K562 (cell line): ENCODE measurements around the gene PRDM8. TPM values are rescaled to one million over a fixed set of nuclear protein-coding genes. Genes with fewer than 3 reads are reported as not detected.

ENCODE experiments used
- ARID1B ChIP-seq: fragments of 450-650 bp; IDR thresholded peaks from 2 replicates; pipeline ENCODE4 v1.6.1; 2016; ENCODE audit warnings: antibody characterized with exemption, mild to moderate bottlenecking, inconsistent platforms
- EHMT2 ChIP-seq: fragments of 450-650 bp; IDR thresholded peaks from 2 replicates; pipeline ENCODE4 v1.6.1; 2018; ENCODE audit warnings: antibody characterized with exemption
- ILK ChIP-seq: fragments of 450-650 bp; IDR thresholded peaks from 2 replicates; pipeline ENCODE4 v1.6.1; 2016; ENCODE audit warnings: missing genetic modification characterization, low read depth, mild to moderate bottlenecking, missing compliant biosample characterization, moderate library complexity, borderline replicate concordance
- NCOA2 ChIP-seq, 2 experiments: fragments of 450-650 bp; IDR thresholded peaks; 2 replicates each; pipeline ENCODE4 v1.6.1; 2018; ENCODE audit warnings: mild to moderate bottlenecking in 2 of 2, moderate library complexity in 1 of 2; ENCODE audit not compliant: partially characterized antibody in 2 of 2
- PTTG1 ChIP-seq: fragments of 450-650 bp; IDR thresholded peaks from 2 replicates; pipeline ENCODE4 v1.6.1; 2016; ENCODE audit warnings: low read depth, mild to moderate bottlenecking, missing genetic modification characterization, missing compliant biosample characterization
- REST ChIP-seq, 2 experiments: fragments of 450-650 bp; formaldehyde crosslinking in 1 of 2; IDR thresholded peaks; 2 replicates each; pipeline versions ENCODE4 v1.4.0 to v1.6.1; 2014 to 2020; ENCODE audit warnings: mild to moderate bottlenecking in 2 of 2, borderline replicate concordance in 1 of 2, low read depth in 1 of 2
- SIN3A ChIP-seq, 2 experiments: fragments of 150-350 bp in 1 of 2; IDR thresholded peaks; 2 replicates each; pipeline ENCODE4 v1.6.1; 2011 to 2016; ENCODE audit warnings: borderline replicate concordance in 2 of 2, low read depth in 2 of 2, low read length in 2 of 2, mild to moderate bottlenecking in 2 of 2, moderate library complexity in 2 of 2; ENCODE audit not compliant: control insufficient read depth in 1 of 2
- SMAD1 ChIP-seq: fragments of 150-350 bp; IDR thresholded peaks from 2 replicates; pipeline ENCODE4 v1.6.1; 2014; ENCODE audit warnings: low read length, low read depth; ENCODE audit not compliant: partially characterized antibody
- TCF3 ChIP-seq: sonication (generic); formaldehyde crosslinking; IDR thresholded peaks from 2 replicates; pipeline ENCODE4 v1.4.0; 2020; ENCODE audit warnings: mild to moderate bottlenecking, missing genetic modification reagents
- USF1 ChIP-seq: sonication (generic); formaldehyde crosslinking; IDR thresholded peaks from 2 replicates; pipeline ENCODE4 v1.9.0; 2022; ENCODE audit warnings: mild to moderate bottlenecking, missing genetic modification reagents
- ZBTB11 ChIP-seq, 3 experiments: fragments of 200-800 bp in 1 of 3; fragments of 250-450 bp in 1 of 3; fragments of 450-650 bp in 1 of 3; sonication (Bioruptor Pico) in 1 of 3; sonication (Bioruptor generic) in 1 of 3; formaldehyde crosslinking in 1 of 3; IDR thresholded peaks; 2 replicates each; pipeline versions ENCODE4 v1.6.1 to v1.8.0; 2016 to 2022; ENCODE audit warnings: mild to moderate bottlenecking in 2 of 3, missing genetic modification characterization in 2 of 3, missing compliant biosample characterization in 1 of 3, moderate library complexity in 1 of 3
- ZFP30 ChIP-seq: fragments of 250-450 bp; sonication (Bioruptor Pico); IDR thresholded peaks from 2 replicates; pipeline ENCODE4 v1.8.0; 2022; ENCODE audit warnings: moderate library complexity, mild to moderate bottlenecking, inconsistent platforms, borderline replicate concordance
- ZNF121 ChIP-seq: sonication (generic); formaldehyde crosslinking; conservative IDR thresholded peaks from 2 replicates; pipeline ENCODE4 v1.8.0; 2022; ENCODE audit warnings: missing genetic modification reagents
- ZNF143 ChIP-seq: sonication (generic); formaldehyde crosslinking; IDR thresholded peaks from 2 replicates; pipeline ENCODE4 v1.9.0; 2022; ENCODE audit warnings: mild to moderate bottlenecking, missing genetic modification reagents
- ZNF354B ChIP-seq: fragments of 250-450 bp; sonication (Bioruptor Pico); IDR thresholded peaks from 2 replicates; pipeline ENCODE4 v1.4.0; 2020
- polyA plus RNA-seq, 8 experiments: library from polyadenylated mRNA; depleted of rRNA in 4 of 8; stranded (reverse) in 5 of 8; unstranded in 3 of 8; fragments of >200 nt; fragmentation: Nextera tagmentation in 2 of 8; fragmentation: Illumina TruSeq in 1 of 8; extraction: Ambion mirVana in 2 of 8; extraction: Trizol in 1 of 8; gene quantifications; 2 replicates each; pipeline versions ENCODE4 v1.2.1 to v1.2.3, GENCODE V29; 2011 to 2014; ENCODE audit warnings: inconsistent platforms in 1 of 8, missing spikeins in 1 of 8
- total RNA-seq, 7 experiments: library from RNA; depleted of rRNA in 6 of 7; stranded (reverse); fragments of >200 nt in 6 of 7; fragmentation: Illumina TruSeq in 2 of 7; extraction: Trizol in 2 of 7; gene quantifications; 2 replicates each; pipeline versions ENCODE4 v1.2.1 to v1.2.3, GENCODE V29; 2011 to 2021; ENCODE audit warnings: low replicate concordance in 1 of 7

The PRDM8 gene
- total and polyA plus RNA-seq, 9 of the 15 experiments (the other 6 are each of a cell fraction or from before 2014, with no cell fraction given) = 0.40 TPM; not detected in 8

GRCh38 chr4:80179637-80180161 is 17.6 kb upstream of the PRDM8 start (continued):
- TF ChIP-seq REST (IDR thresholded peaks at IDR 0.05; ENCODE audit: borderline replicate concordance) (peak; percentile 30; the same call in 1 of the 2 replicates), REST (CRISPR knock-in tag; IDR thresholded peaks at IDR 0.05; ENCODE audit: low read depth) (no peak), ZFP30 (CRISPR knock-in tag) (no peak), PTTG1 (tag) (no peak), NCOA2 (IDR thresholded peaks at IDR 0.05; ENCODE audit: partially characterized antibody in 2 of 2) (peak in 1 of 2 experiments; percentile 64), ZNF354B (CRISPR knock-in tag) (no peak), ARID1B (peak; percentile 98), SIN3A (IDR thresholded peaks at IDR 0.05; ENCODE audit: borderline replicate concordance in 2 of 2, control insufficient read depth in 1 of 2, low read depth in 2 of 2, low read length in 2 of 2) (no peak), TCF3 (CRISPR knock-in tag) (peak; percentile 98), ILK (tag) (no peak), SMAD1 (peak; percentile 82), USF1 (CRISPR knock-in tag) (no peak), EHMT2 (peak; percentile 67), ZNF121 (CRISPR knock-in tag) (no peak), ZBTB11 (CRISPR knock-in tag; IDR thresholded peaks at IDR 0.05) (no peak), ZNF143 (CRISPR knock-in tag) (no peak)
